GM21526 (cell line): ENCODE results near the gene PARN.
A peak's percentile ranks its signal among the peaks of the same experiment; 100 is the strongest.
"Not testable (repeated sequence)": the region's sequence is repeated elsewhere in the genome, so short reads cannot be mapped to it uniquely, and the experiment has no call there.

Experiments
- ATAC-seq: cut with Tn5 transposase; IDR thresholded peaks from one replicate; pipeline ENCODE4 v1.9.1; 2021; ENCODE audit warnings: moderate library complexity; ENCODE audit not compliant: unreplicated experiment, low FRiP score

PARN gene

GRCh38 chr16:14632693-14633569 lies 2.9 kb upstream of the PARN start, which contains the start of gene BFAR:
Gene BFAR, plus strand, starts transcription at chr16:14632951. Its CDS starts 11,396 bp downstream, at chr16:14644347.
- ATAC-seq, result peak; percentile 68

DNA sequence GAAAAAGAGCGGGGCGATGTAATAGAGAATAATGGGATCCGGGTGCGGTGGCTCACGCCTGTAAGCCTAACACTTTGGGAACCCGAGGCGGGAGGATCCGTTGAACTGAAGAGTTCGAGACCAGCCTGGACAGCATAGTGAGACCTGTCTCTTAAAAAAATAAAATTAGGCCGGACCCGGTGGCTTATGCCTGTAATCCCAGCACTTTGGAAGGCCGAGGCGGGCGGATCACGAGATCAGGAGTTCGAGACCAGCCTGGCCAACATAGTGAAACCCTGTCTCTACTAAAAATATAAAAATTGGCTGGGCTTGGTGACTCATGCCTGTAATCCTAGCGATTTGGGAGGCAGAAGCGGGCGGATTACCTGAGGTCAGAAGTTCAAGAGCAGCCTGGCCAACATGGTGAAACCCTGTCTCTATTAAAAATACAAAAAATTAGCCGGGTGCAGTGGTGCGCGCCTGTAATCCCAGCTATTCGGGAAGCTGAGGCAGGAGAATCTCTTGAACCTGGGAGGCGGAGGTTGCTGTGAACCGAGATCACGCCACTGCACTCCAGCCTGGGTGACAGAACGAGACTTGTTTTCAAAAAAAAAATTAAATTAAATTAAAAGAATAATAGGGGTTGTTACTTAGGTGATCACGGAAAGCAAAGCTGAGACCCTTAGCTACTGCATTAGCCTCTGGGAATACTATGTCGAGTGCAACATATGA lies 715 bp upstream of the PARN start:
- ATAC-seq, result not testable (repeated sequence)

- ATAC-seq, result peak; percentile 6
These were observed 495 bp downstream of the PARN start for GRCh38 chr16:14629612-14629918.

DNA sequence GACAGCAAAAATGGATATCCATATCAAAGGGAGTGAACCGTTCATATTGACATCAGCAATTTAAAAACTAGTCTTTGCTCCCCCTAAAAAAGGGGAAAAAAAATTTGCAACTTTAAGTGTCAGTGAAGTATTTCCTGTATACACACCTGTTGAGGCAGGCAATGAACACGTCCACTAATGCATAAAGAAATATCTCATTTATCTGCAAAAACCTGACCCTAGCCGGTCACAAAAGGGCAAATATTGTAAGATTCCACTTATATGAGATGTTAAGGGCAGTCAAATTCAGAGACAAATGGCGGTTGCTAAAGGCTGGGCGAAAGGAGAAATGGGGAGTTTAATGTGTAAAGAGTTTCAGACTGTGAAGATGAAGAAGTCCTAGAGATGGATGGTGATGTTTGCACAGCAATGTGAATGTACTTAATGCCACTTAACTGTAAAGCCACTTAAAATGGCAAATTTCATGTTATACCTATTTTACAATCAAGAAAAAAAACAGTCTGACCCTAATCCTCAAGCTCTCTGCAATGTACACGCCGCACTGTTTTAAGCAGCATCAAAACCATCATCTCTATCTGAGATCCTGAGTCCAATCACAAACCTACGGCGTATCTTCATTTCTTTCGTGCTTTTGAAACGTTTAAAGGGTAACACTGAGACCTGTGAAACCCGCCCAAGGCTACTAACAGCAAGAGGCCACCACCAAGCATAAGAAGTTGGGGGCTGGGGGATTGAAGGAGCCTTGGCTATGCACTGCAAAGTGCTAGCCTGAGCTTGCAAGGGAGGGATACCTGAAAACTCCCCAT lies 1.1 kb downstream of the PARN start:
- no peak for ATAC-seq

DNA sequence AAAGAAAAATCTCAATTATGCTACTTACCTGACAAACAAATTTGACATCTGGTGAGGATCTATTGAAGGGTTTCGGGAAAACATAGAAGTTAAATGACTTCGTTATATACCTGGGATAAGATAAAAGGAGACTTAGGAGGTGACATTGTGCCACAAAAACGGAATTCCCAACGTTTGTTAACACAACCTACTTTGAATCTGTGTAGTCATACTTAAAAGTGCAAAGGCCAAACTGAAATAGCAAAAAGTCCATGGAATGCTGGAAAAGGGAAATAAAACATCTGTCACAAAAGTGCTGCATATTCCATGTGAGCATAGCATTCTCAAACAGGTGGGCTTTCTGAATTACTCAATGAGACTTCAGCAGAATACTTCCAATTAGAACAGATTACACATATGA lies 3.0 kb downstream of the PARN start:
- no peak for ATAC-seq

DNA sequence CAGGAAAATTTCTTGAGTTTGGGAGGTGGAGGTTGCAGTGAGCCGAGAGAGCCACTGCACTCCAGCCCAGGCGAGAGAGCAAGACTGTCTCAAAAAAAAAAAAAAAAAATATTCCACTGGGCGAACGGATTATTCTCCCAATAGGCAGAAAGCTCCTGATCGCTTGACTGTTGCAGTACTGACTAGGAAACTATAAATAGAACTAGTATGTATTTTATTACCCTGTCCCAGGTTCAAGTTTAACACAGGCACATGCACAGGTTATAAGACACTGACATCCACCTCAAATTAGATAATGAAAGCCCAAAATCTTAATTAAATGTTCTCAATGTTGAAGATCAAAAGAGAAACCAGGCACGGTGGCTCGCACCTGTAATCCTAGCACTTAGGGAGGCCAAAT lies 11.5 kb downstream of the PARN start:
- no peak for ATAC-seq

DNA sequence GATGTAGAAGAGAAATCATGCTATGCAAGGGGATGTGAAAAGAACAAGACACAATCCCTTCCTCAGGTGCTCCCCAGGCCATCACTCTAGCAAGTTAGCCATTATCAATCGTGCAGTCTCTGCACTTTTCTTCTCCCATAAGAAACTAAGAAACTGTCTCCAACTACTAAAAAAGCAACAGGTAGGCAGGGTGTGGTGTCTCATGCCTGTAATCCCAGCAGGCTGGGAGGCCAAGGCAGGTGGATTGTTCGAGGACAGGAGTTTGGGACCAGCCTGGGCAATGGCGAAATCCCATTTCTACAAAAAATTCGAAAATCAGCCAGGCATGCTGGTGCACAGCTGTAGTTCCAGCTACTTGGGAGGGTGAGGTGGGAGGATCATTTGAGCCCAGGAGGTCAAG lies 13.8 kb downstream of the PARN start:
- no peak for ATAC-seq

GRCh38 chr16:14613991-14614390 lies 16.1 kb downstream of the PARN start:
- ATAC-seq, result no peak

GRCh38 chr16:14611660-14612059 lies 18.4 kb downstream of the PARN start:
- ATAC-seq, result no peak

DNA sequence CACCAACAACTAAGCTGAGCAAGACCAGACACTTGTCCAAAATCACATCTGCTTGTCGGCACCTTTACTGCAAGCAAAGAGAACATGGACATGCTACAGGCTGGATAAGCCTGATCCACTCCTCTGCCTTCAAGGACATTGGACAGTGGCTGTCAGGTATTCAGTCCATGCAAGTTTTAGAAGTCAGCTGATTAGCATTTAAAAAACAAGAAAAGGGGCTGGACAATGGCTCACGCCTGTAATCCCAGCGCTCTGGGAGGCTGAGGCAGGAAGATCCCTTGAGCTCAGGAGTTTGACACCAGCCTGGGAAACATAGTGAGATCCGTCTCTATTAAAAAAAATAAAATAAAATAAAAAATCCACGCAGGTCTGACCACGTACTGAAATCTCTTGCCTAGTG lies 20.3 kb downstream of the PARN start:
- ATAC-seq, result no peak

GRCh38 chr16:14608604-14609003 lies 21.5 kb downstream of the PARN start:
- ATAC-seq, result no peak

- no peak for ATAC-seq
These were observed 21.9 kb downstream of the PARN start for GRCh38 chr16:14608111-14608566.

GRCh38 chr16:14606102-14606501 lies 24.0 kb downstream of the PARN start:
- no peak for ATAC-seq

DNA sequence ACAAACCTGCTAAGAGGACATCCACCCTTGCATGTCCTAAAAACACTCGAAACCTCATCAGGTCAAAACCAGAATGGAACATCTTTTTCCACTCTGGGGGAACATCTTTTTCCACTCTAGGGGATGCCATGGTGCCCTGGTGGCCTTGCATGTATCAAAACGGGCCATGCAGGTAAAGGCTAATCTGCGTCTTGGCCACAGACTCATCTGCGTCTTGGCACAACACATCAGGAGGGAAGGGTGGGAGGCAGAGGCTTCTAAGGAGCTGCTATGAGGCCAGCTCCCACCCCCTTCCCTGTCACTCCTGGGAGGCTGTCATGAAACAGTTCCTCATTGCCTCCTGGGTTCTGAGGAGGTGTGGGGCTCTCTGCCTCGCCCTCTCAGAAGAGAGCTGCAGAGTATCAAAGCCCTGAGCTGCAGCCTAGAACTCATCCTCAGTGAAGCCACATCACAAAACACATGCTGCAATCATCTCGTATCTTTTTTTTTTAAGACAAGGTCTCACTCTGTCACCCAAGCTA lies 27.6 kb downstream of the PARN start:
- no peak for ATAC-seq

DNA sequence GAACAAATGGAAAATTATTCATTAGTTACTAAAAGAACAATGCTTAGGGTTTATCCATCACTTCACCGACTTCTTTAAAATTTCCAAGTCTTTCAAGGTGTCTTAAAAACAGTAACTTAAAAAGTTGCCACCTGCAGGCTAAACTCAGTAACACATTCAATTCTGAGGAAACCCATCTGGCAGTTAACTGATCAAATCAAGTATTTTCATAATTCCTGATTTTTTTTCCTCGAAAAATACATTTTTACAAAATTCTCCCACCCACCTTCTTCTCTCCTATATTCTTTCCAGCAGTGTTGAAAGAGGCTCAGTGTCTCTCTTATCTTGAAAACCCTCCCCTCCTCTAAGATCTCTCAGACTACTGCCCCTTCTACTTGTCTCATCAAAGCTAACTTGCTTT lies 29.9 kb downstream of the PARN start:
- ATAC-seq, result no peak

DNA sequence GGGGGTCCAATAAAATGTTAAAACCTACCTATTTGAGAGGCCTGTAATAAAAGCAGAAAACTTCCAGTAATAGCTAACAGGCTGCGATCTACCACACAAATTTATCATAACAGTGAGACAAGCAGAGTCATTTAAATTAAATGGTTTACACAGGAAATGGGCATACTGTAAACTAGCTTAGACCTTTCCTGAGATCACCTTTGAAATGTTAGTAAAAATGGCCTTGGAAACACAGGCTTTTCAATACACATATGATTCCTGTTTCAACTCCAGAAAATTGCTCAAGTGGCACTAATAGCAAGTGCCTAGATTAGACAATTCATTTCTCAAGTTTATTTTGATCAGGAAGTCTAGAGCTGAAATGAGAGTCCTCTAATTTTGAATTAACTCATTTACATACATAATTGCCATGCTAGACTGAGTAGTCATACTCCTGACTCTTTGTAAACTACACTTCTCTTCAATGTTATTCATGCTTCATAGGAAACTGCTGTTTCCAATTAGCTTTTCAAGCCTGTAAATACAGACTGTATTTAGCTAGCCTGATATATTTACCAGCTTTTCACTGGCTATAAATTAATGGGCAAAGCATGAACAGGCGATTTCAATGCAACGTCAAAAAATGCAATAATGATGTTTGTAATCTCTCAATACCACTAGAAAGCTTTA lies 43.3 kb downstream of the PARN start:
- no peak for ATAC-seq

DNA sequence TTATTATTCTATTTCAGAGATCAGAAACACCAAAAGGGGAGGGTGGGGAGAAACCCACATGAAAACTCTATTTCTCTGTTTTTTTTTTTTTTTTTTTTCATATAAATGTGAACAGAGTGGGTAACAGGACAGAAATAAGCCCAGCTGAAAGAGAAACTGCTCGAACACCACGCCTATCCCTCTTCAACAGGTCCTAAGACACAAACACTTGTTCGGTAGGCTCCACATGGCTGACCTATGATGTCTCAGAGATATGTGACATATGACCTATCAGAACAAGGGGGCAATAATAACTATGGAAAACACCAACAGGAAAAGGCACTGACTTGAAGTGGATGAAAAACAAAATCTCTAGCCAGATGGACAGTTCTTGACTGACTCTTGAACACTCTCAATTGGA lies 44.8 kb downstream of the PARN start:
- ATAC-seq, result no peak

DNA sequence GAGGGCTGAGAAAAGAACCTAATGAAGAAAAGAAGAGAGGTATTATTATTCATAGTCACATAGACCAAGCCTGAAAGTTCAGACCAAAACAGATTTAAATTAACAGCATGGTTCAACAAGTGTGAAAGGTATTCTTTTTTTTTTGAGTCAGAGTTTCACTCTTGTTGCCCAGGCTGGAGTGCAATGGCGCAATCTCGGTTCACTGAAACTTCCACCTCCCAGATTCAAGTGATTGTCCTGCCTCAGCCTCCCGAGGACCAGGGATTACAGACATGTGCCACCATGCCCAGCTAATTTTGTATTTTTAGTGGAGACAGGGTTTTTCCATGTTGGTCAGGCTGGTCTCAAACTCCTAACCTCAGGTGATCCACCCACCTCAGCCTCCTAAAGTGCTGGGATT lies 49.1 kb downstream of the PARN start:
- not testable (repeated sequence) for ATAC-seq

DNA sequence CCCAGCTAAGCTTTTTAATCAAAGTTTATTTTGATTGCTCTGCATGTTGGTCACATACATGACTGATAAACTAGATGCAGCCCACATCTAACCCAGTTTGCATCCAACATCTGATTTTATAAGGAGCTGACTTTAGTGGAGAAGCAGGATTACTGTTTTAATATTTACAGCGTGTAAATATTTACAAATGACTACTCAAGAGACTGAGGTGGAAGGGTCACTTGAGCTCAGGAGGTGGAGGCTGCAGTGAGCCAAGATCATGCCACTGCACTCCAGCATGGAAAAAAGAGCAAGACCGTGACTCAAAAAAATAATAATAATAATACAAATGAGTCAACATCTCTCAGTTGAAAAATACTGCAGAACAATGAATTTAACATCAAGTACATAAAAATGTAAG lies 50.8 kb downstream of the PARN start:
- no peak for ATAC-seq

DNA sequence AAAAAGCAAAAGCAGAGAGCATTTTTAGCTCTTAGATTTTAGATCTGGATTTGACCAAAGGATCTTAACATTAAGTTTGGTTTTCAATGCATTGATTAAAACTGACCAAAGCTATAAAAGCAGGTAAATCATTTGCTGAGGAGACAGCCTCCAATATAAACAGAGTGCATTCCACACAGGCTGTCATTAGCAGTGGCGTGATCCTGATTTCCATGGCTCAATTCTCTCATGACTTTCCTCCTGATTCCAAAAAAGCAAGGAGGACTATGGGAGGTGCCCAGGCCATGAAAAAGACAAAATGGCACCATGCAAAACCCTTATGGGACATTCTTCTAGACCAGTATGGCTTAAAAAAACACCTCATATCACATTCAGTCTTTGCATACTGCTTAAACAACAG lies 53.5 kb downstream of the PARN start:
- no peak for ATAC-seq
